Neural cell (in vitro differentiated cells): ENCODE measurements around the gene C1QTNF3. TPM values are rescaled to one million over a fixed set of nuclear protein-coding genes. Genes with fewer than 3 reads are reported as not detected.

Experiments used
- H2AFZ ChIP-seq: fragments of 200-600, 300-800 bp; sonication (generic), shearing (Covaris generic); 2 replicates; pipeline ENCODE4 v1.6.0; 2014; ENCODE audit warnings: low read depth, mild to moderate bottlenecking, antibody characterized with exemption, low read length, moderate library complexity
- H3F3A ChIP-seq: fragments of 200-600 bp; shearing (Covaris generic); 2 replicates; pipeline ENCODE4 v1.6.1; 2016; ENCODE audit warnings: mild to moderate bottlenecking, moderate library complexity, mixed read lengths, antibody characterized with exemption, low read length; ENCODE audit not compliant: insufficient read depth, poor library complexity, severe bottlenecking
- H3K27ac ChIP-seq: fragments of 200-600, 300-800 bp; sonication (generic), shearing (Covaris generic); 2 replicates; pipeline ENCODE4 v1.5.1; 2014; ENCODE audit warnings: mild to moderate bottlenecking, low read length, moderate library complexity
- H3K27me3 ChIP-seq: fragments of 300-800, 200-600 bp; sonication (generic), shearing (Covaris generic); 2 replicates; pipeline ENCODE4 v1.6.0; 2014; ENCODE audit warnings: mild to moderate bottlenecking, low read depth, low read length, moderate library complexity; ENCODE audit not compliant: insufficient read depth
- H3K36me3 ChIP-seq: fragments of 300-800, 200-600 bp; sonication (generic), shearing (Covaris generic); 2 replicates; pipeline ENCODE4 v1.5.1; 2014; ENCODE audit warnings: mild to moderate bottlenecking, antibody characterized with exemption, low read length, moderate library complexity; ENCODE audit not compliant: insufficient read depth
- H3K4me2 ChIP-seq: fragments of 300-800, 200-600 bp; sonication (generic), shearing (Covaris generic); 2 replicates; pipeline ENCODE4 v1.6.0; 2014; ENCODE audit warnings: mild to moderate bottlenecking, low read length
- H3K4me3 ChIP-seq: fragments of 300-800, 200-600 bp; sonication (generic), shearing (Covaris generic); 2 replicates; pipeline ENCODE4 v1.5.1; 2014; ENCODE audit warnings: mild to moderate bottlenecking, low read length, moderate library complexity
- H3K79me2 ChIP-seq: fragments of 200-600 bp; shearing (Covaris generic); replicated peaks from 2 replicates; pipeline ENCODE4 v1.6.0; 2014; ENCODE audit warnings: mild to moderate bottlenecking, low read length, moderate library complexity; ENCODE audit not compliant: insufficient read depth
- H3K9ac ChIP-seq: fragments of 300-800, 200-600 bp; sonication (generic), shearing (Covaris generic); 2 replicates; pipeline ENCODE4 v1.6.1; 2016; ENCODE audit warnings: mild to moderate bottlenecking, low read length, mixed read lengths
- H3K9me2 ChIP-seq: fragments of 200-600 bp; shearing (Covaris generic); 2 replicates; pipeline ENCODE4 v1.6.1; 2016; ENCODE audit warnings: mild to moderate bottlenecking, low read length, mixed read lengths; ENCODE audit not compliant: insufficient read depth
- H3K9me3 ChIP-seq: fragments of 200-600, 300-800 bp; sonication (generic), shearing (Covaris generic); 2 replicates; pipeline ENCODE4 v1.6.1; 2016; ENCODE audit warnings: mild to moderate bottlenecking, mixed run types, low read length, moderate library complexity, mixed read lengths
- H4K20me1 ChIP-seq: fragments of 200-600 bp; shearing (Covaris generic); 2 replicates; pipeline ENCODE4 v1.6.1; 2016; ENCODE audit warnings: mild to moderate bottlenecking, mixed run types; ENCODE audit not compliant: insufficient read depth
- EP300 ChIP-seq: fragments of 450-650 bp; conservative IDR thresholded peaks from 2 replicates; pipeline ENCODE4 v1.6.1; 2014; ENCODE audit warnings: antibody characterized with exemption, mild to moderate bottlenecking, moderate library complexity; ENCODE audit not compliant: poor library complexity, severe bottlenecking
- EZH2 ChIP-seq: fragments of 200-600, 300-800 bp; shearing (Covaris generic), sonication (generic); IDR thresholded peaks from 2 replicates; pipeline ENCODE4 v1.6.1; 2014; ENCODE audit warnings: antibody characterized with exemption, low read length, borderline replicate concordance, mild to moderate bottlenecking; ENCODE audit not compliant: insufficient read depth, poor library complexity, severe bottlenecking
- MXI1 ChIP-seq: fragments of 450-650 bp; conservative IDR thresholded peaks from 2 replicates; pipeline ENCODE4 v1.6.1; 2014; ENCODE audit warnings: antibody characterized with exemption, mild to moderate bottlenecking; ENCODE audit not compliant: poor library complexity, severe bottlenecking
- POLR2AphosphoS5 ChIP-seq: IDR thresholded peaks from 2 replicates; pipeline ENCODE4 v1.6.1; 2012
- RAD21 ChIP-seq: fragments of 450-650 bp; conservative IDR thresholded peaks from 2 replicates; pipeline ENCODE4 v1.6.1; 2014; ENCODE audit warnings: antibody characterized with exemption, mild to moderate bottlenecking, moderate library complexity
- SMC3 ChIP-seq: fragments of 450-650 bp; conservative IDR thresholded peaks from 2 replicates; pipeline ENCODE4 v1.6.1; 2014; ENCODE audit warnings: antibody characterized with exemption, mild to moderate bottlenecking, moderate library complexity; ENCODE audit not compliant: poor library complexity
- TAF1 ChIP-seq: IDR thresholded peaks from 2 replicates; pipeline ENCODE4 v1.6.1; 2012; ENCODE audit warnings: low read depth
- polyA plus RNA-seq: library from polyadenylated mRNA; depleted of rRNA; stranded (reverse); fragments of >200 nt; gene quantifications from 2 replicates; pipeline ENCODE4 v1.2.3, GENCODE V29; 2014
- TF ChIP-seq, protein P1 (sequence below): IDR thresholded peaks from 2 replicates; pipeline ENCODE4 v1.6.1; 2012; ENCODE audit warnings: borderline replicate concordance
- TF ChIP-seq, protein P2 (sequence below): fragments of 450-650 bp; IDR thresholded peaks from 2 replicates; pipeline ENCODE4 v1.5.1; 2014; ENCODE audit warnings: antibody characterized with exemption, mild to moderate bottlenecking, moderate library complexity; ENCODE audit not compliant: poor library complexity, severe bottlenecking

Gene C1QTNF3
- polyA plus RNA-seq, 1 donor from 2014 or later = 33.1 TPM

GRCh38 chr5:34054400-34054729 is 11.4 kb upstream of the C1QTNF3 start:
- Histone ChIP-seq H2AFZ (no peak overlapping the region), H3K36me3 (no peaks in the 10 kb centered on the region), H3K9me3 (no peaks in the 10 kb centered on the region), H3K4me2 (no peak overlapping the region), H3F3A (no peaks in the 10 kb centered on the region), H3K9me2 (no peaks in the 10 kb centered on the region), H3K9ac (no peak overlapping the region), H3K27ac (no peak overlapping the region), H3K79me2 (no peaks in the 10 kb centered on the region), H4K20me1 (no peaks in the 10 kb centered on the region), H3K27me3 (no peaks in the 10 kb centered on the region), H3K4me3 (no peak overlapping the region)
- TF ChIP-seq POLR2AphosphoS5 (no peak), MXI1 (no peak), TAF1 (no peak), SMC3 (no peak)
- TF ChIP-seq, protein P1, sequence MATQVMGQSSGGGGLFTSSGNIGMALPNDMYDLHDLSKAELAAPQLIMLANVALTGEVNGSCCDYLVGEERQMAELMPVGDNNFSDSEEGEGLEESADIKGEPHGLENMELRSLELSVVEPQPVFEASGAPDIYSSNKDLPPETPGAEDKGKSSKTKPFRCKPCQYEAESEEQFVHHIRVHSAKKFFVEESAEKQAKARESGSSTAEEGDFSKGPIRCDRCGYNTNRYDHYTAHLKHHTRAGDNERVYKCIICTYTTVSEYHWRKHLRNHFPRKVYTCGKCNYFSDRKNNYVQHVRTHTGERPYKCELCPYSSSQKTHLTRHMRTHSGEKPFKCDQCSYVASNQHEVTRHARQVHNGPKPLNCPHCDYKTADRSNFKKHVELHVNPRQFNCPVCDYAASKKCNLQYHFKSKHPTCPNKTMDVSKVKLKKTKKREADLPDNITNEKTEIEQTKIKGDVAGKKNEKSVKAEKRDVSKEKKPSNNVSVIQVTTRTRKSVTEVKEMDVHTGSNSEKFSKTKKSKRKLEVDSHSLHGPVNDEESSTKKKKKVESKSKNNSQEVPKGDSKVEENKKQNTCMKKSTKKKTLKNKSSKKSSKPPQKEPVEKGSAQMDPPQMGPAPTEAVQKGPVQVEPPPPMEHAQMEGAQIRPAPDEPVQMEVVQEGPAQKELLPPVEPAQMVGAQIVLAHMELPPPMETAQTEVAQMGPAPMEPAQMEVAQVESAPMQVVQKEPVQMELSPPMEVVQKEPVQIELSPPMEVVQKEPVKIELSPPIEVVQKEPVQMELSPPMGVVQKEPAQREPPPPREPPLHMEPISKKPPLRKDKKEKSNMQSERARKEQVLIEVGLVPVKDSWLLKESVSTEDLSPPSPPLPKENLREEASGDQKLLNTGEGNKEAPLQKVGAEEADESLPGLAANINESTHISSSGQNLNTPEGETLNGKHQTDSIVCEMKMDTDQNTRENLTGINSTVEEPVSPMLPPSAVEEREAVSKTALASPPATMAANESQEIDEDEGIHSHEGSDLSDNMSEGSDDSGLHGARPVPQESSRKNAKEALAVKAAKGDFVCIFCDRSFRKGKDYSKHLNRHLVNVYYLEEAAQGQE = no peak

DNA sequence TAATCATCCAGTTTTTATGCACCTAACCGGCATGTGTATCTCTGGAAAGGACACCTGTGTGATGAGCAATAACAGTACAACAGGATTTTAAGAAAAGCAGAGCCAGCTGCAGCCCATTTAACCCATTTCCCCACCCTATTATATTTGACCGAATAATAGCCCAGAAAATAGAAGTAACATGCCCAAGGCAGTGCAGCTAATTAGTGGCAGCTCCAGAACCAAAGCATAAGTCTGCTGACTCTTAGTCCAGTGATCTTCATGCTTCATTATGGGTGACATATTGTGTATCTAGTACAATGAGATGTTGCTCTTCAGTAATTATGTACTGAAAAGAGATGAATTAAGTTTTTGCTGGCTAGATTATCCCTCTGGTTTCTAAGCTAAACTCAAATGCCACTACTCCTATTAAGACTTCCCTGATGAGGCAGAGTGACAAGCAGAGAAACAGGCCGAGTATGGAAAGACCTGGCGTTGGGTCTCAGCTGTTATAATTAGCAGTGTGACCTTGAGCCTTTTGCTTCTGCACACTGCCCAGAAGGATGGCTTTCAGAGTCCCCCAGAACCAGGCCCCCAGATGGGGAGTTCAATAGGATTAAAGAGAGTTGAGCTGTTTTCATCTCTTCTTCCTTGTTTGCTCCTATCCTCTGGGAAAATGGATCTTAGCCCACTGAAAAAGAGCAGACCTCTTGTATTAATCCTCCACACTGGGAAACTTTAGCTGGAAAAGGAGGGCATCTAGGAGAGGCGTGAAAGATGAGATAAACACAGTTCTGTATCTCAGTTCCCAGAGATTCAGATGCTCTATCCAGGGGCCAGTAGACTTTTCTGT is 10.8 kb upstream of the C1QTNF3 start:
- no peak overlapping the region for H3K4me2 ChIP-seq
- no peaks in the 10 kb centered on the region for H3K27me3 ChIP-seq
- H3K9ac ChIP-seq = no peak overlapping the region
- no peaks in the 10 kb centered on the region for H4K20me1 ChIP-seq
- H3K36me3 ChIP-seq = no peaks in the 10 kb centered on the region
- H3K79me2 ChIP-seq = no peaks in the 10 kb centered on the region
- no peak overlapping the region for H3K27ac ChIP-seq
- H3F3A ChIP-seq = no peaks in the 10 kb centered on the region
- TF ChIP-seq SMC3 = no peak
- no peak for TF ChIP-seq MXI1
- TF ChIP-seq POLR2AphosphoS5 = no peak
- H3K9me2 ChIP-seq = no peaks in the 10 kb centered on the region
- H2AFZ ChIP-seq = no peak overlapping the region
- no peaks in the 10 kb centered on the region for H3K9me3 ChIP-seq
- H3K4me3 ChIP-seq = no peak overlapping the region

DNA sequence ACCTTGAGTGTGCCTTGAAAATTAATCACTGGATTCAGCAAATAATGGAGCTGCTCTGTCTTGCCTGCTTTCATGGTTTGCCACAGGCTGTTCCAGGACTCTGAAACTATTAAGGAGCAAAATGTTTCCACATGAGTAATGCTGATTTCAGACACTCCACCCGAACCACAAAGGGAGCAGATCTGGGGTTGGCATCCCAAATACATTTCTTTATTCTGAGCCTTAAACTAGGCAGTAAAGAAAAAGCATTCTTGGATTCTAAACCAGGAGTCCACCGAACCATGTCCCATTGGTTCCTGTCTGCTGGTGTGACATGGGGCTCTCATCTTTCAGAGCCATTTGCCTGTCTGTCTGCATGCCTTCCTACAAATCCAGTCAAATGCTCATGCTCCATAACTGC is 10.1 kb upstream of the C1QTNF3 start:
- Histone ChIP-seq H3K9me2 (no peaks in the 10 kb centered on the region), H4K20me1 (no peaks in the 10 kb centered on the region), H3K36me3 (no peaks in the 10 kb centered on the region), H3K27ac (no peak overlapping the region), H3K4me2 (no peak overlapping the region), H2AFZ (no peak overlapping the region), H3F3A (no peaks in the 10 kb centered on the region), H3K79me2 (no peaks in the 10 kb centered on the region), H3K9ac (no peak overlapping the region), H3K27me3 (no peaks in the 10 kb centered on the region), H3K4me3 (no peak overlapping the region), H3K9me3 (no peaks in the 10 kb centered on the region)
- TF ChIP-seq EZH2 (no peak), EP300 (no peak), SMC3 (no peak), MXI1 (no peak), RAD21 (no peak), POLR2AphosphoS5 (no peak), TAF1 (no peak)
- TF ChIP-seq, protein P1 = no peak
- TF ChIP-seq, protein P2, sequence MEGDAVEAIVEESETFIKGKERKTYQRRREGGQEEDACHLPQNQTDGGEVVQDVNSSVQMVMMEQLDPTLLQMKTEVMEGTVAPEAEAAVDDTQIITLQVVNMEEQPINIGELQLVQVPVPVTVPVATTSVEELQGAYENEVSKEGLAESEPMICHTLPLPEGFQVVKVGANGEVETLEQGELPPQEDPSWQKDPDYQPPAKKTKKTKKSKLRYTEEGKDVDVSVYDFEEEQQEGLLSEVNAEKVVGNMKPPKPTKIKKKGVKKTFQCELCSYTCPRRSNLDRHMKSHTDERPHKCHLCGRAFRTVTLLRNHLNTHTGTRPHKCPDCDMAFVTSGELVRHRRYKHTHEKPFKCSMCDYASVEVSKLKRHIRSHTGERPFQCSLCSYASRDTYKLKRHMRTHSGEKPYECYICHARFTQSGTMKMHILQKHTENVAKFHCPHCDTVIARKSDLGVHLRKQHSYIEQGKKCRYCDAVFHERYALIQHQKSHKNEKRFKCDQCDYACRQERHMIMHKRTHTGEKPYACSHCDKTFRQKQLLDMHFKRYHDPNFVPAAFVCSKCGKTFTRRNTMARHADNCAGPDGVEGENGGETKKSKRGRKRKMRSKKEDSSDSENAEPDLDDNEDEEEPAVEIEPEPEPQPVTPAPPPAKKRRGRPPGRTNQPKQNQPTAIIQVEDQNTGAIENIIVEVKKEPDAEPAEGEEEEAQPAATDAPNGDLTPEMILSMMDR = no peak
